Thyroid gland (tissue), 4 donors: Measurements from ENCODE around the gene C11orf21. TPM values are rescaled to one million over a fixed set of nuclear protein-coding genes. Genes with fewer than 3 reads are reported as not detected.

ENCODE experiments used
- DNase-seq, 2 donors: peaks; one replicate each; pipeline ENCODE4 v3.0.0-alpha.2; 2019
- H3K27ac ChIP-seq, 3 donors: fragments of 200-600 bp; sonication (generic); 1 replicate in 2 of 3; 2 replicates in 1 of 3; pipeline ENCODE4 v1.5.1; 2016 to 2019; ENCODE audit warnings: mild to moderate bottlenecking in 1 of 3, moderate library complexity in 1 of 3
- H3K27me3 ChIP-seq: fragments of 200-600 bp; sonication (generic); one replicate; pipeline ENCODE4 v1.5.1; 2019
- H3K36me3 ChIP-seq, 2 donors: fragments of 200-600 bp; sonication (generic); one replicate each; pipeline ENCODE4 v1.5.1; 2016 to 2019
- H3K4me1 ChIP-seq, 2 donors: fragments of 200-600 bp; sonication (generic); one replicate each; pipeline ENCODE4 v1.5.1; 2017 to 2019
- H3K4me3 ChIP-seq, 3 donors: fragments of 200-600 bp; sonication (generic); replicated peaks in 1 of 3; 1 replicate in 2 of 3; 2 replicates in 1 of 3; pipeline ENCODE4 v1.5.1; 2016; ENCODE audit warnings: mild to moderate bottlenecking in 1 of 3
- H3K9me3 ChIP-seq: fragments of 200-600 bp; sonication (generic); one replicate; pipeline ENCODE4 v1.5.1; 2017
- POLR2A ChIP-seq, 2 donors: fragments of 450-650 bp; IDR thresholded peaks; one replicate each; pipeline ENCODE4 v1.6.1; 2017; ENCODE audit warnings: antibody characterized with exemption in 2 of 2, mild to moderate bottlenecking in 2 of 2, moderate library complexity in 1 of 2
- whole genome bisulfite sequencing, 2 donors: methylation state at CpG; one replicate each; pipeline ENCODE4 v1.1.5; 2017; 5-methylcytosine and 5-hydroxymethylcytosine counted together
- intact Hi-C: fragments of 100-400 bp; cut with DNase I; formaldehyde crosslinking; loops from one replicate; pipeline ENCODE4 v1.15.1; 2023
- total RNA-seq, 4 donors: library from RNA; depleted of rRNA; stranded (reverse); fragments of >200 nt; gene quantifications; one replicate each; pipeline ENCODE4 v1.2.3, GENCODE V29; 2016
- TF ChIP-seq, protein P1 (sequence below), 6 experiments: fragments of 200-600 bp in 3 of 6; fragments of 450-650 bp in 3 of 6; sonication (generic) in 3 of 6; IDR thresholded peaks; one replicate each; pipeline ENCODE4 v1.5.1; 2016 to 2019; ENCODE audit warnings: antibody characterized with exemption in 6 of 6, mild to moderate bottlenecking in 2 of 6, inconsistent platforms in 1 of 6, moderate library complexity in 1 of 6

Gene C11orf21
- total RNA-seq, 4 donors from 2014 or later, result 0.15 to 0.67 (median 0.45) TPM

DNA sequence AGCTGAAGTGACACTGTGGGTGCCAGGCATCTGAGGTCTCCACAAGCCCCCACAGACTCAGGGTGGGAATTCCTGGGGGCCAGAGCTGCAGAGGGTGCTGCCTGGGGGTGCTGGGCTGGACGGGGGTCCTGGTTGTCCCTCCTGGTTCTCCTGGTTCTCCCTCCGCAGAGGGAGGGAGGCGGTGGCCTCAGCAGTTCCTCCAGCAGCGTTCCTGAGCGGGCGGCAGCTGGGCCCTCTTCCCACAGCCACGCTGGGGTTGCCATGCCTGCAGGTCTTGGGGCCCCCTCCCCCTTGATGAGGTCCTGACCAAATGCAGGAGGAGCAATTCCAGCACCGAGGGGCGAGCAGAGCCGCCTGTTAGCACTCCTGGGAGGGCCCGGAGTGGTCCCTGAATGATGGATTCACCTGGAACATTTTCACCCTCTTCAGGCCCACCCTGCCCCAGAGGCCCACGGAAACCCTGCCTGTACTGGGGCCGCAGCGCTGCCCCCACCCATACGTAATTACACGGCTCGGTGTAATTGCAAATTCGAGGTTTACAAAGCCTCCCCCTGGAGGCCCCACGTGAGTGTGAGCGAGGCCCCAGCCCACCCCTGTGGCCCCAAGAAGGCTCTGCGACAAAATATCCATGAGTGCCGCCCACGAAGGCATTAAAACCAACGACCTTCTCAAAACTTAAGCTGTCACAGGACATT lies 635 bp downstream of the C11orf21 start:
- peaks cover 7 to 31% of the 10 kb centered on the region in 2 donors for H3K4me1 ChIP-seq
- no peaks in the 10 kb centered on the region for H3K27me3 ChIP-seq
- intact Hi-C loops, result loop anchor here (5.0 to 10.0 kb wide), 2 partner anchors 226 to 594 kb away; no protein-coding TSS in a partner anchor
- 75 to 78% methylated on average over 13 to 24 of the region's 24 CpGs for WGBS, 2 donors
- H3K27ac ChIP-seq, result no peak overlapping the region
- no peak for TF ChIP-seq POLR2A (IDR thresholded peaks at IDR 0.05)
- TF ChIP-seq, protein P1, sequence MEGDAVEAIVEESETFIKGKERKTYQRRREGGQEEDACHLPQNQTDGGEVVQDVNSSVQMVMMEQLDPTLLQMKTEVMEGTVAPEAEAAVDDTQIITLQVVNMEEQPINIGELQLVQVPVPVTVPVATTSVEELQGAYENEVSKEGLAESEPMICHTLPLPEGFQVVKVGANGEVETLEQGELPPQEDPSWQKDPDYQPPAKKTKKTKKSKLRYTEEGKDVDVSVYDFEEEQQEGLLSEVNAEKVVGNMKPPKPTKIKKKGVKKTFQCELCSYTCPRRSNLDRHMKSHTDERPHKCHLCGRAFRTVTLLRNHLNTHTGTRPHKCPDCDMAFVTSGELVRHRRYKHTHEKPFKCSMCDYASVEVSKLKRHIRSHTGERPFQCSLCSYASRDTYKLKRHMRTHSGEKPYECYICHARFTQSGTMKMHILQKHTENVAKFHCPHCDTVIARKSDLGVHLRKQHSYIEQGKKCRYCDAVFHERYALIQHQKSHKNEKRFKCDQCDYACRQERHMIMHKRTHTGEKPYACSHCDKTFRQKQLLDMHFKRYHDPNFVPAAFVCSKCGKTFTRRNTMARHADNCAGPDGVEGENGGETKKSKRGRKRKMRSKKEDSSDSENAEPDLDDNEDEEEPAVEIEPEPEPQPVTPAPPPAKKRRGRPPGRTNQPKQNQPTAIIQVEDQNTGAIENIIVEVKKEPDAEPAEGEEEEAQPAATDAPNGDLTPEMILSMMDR (IDR thresholded peaks at IDR 0.05), result no peak
- DNase-seq, result no peak
- no peaks in the 10 kb centered on the region for H3K9me3 ChIP-seq
- H3K36me3 ChIP-seq, result no peaks in the 10 kb centered on the region
- no peak overlapping the region for H3K4me3 ChIP-seq

DNA sequence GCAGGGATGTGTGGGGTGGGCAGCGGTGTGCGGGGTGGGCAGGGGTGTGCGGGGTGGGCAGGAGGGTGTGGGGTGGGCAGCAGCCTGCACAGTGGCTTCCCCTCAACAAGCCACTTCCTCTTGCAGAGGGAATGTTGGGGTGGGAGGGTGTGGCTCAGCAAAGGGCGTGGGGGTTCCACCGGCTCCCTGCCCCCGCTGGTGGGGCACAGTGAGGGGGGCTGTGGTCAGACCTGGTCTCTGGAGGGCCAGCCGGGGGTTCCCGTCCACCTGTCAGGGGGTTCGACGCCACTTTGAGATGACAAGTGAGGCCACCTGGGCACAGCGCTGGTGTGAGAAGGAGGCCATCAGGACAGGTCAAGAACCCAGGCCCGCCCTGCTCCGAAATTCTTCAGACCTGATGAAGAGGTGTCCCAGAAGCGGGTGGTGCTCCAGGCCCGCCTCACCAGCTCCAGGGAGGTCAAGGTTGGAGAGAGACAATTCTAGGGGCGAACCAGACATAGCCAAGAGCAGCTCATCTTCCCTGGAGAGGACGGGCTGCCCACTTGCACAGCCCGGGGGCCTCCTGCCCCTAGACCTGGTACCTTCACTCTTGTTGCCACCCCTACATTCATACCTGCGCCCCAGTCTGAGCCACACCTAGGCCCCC lies 1.3 kb downstream of the C11orf21 start:
- no peaks in the 10 kb centered on the region for H3K9me3 ChIP-seq
- WGBS, 2 donors, result 86 to 93% methylated on average over 3 to 5 of the region's 19 CpGs
- intact Hi-C loops, result loop anchor here (5.0 to 10.0 kb wide), 2 partner anchors 227 to 594 kb away; no protein-coding TSS in a partner anchor
- TF ChIP-seq POLR2A (IDR thresholded peaks at IDR 0.05), result no peak
- TF ChIP-seq, protein P1 (IDR thresholded peaks at IDR 0.05), result no peak
- H3K4me1 ChIP-seq, result peaks cover 7 to 24% of the 10 kb centered on the region in 2 donors
- no peak for DNase-seq
- no peaks in the 10 kb centered on the region for H3K36me3 ChIP-seq
- H3K27me3 ChIP-seq, result no peaks in the 10 kb centered on the region
- no peak overlapping the region for H3K4me3 ChIP-seq
- H3K27ac ChIP-seq, result no peak overlapping the region

DNA sequence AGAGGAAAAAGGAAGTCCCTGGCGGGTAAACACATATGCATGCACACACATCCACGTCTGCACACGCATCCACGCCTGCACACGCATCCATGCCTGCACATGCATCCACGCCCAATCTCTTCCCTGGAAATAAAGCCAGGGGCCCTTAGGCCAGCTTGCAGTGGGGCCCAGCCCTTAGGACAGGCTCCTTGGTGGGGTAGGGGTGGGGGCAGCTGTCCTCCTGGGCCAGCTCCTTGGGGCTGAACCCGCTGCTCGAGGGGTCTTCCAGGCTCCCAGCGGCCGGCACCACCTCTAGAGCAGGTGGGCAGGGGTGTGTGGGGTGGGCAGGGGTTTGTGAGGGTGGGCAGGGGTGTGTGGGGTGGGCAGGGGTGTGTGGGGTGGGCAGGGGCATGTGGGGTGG lies 1.9 kb downstream of the C11orf21 start:
- no peaks in the 10 kb centered on the region for H3K36me3 ChIP-seq
- no peak overlapping the region for H3K27ac ChIP-seq
- no peak overlapping the region for H3K4me3 ChIP-seq
- TF ChIP-seq POLR2A (IDR thresholded peaks at IDR 0.05), result no peak
- TF ChIP-seq, protein P1 (IDR thresholded peaks at IDR 0.05), result no peak
- no peak for DNase-seq
- WGBS, 2 donors, result 83 to 88% methylated on average over 1 to 6 of the region's 10 CpGs
- no peaks in the 10 kb centered on the region for H3K9me3 ChIP-seq
- intact Hi-C loops, result loop anchor here (2.0 to 10.0 kb wide), 3 partner anchors 101 to 595 kb away; no protein-coding TSS in a partner anchor
- peaks cover 7 to 18% of the 10 kb centered on the region in 2 donors for H3K4me1 ChIP-seq
- no peaks in the 10 kb centered on the region for H3K27me3 ChIP-seq

DNA sequence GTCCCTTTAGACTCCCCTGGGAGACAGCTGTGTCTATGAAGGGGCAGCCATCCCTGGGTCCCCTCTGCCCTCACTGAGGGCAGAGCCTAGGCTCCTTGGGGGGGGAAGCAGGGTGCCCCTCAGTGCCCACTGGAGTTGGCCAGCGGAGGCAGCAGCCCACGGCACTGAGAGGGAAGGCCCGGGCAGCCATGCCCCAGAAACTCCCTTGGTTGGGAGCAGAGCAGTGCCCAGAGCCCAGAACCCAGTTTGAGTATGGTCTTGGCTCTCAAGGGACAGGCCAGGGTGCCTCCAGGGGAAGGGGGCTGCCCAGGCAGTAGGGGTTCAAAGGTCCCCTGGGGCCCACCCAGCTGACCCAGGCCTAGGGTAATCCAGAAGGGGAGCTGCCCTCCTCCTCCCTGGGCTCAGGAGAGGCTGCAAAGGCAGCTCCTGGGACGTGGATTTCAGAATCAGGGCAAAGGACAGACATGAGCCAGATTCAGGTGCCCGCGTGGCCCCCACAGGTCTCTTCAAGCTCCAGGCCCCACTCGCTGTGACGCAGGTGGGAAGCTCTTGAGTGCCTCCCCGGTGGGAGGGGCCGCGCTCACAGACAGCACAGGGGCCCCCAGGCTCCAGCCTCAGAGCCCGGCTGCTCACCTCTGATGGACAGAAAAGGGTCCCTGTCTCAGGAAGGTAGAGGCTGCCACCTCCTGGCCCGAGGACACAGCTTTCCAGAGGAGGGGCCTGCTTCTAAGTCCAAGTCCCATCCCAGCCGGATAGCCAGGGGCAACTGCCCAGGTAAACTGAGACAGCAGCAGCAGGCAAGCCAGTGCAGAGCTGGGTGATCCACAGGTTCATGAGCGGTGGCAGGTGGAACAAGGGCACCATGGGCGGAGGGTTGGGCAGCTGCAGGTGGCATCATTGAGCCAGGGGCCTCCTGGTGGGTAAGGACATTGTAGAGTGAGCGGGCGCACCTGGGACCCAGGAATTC lies 2.6 kb downstream of the C11orf21 start:
- intact Hi-C loops, result loop anchor here (2.0 kb wide), 1 partner anchor 100 kb away; no protein-coding TSS in a partner anchor
- 88 to 89% methylated on average over 7 to 8 of the region's 18 CpGs for WGBS, 2 donors
- Histone ChIP-seq H3K27me3 (no peaks in the 10 kb centered on the region), H3K4me3 (no peak overlapping the region), H3K27ac (no peak overlapping the region), H3K36me3 (no peaks in the 10 kb centered on the region), H3K4me1 (peaks cover 7 to 12% of the 10 kb centered on the region in 2 donors), H3K9me3 (no peaks in the 10 kb centered on the region)
- DNase-seq, result peak; percentile 69 to 70
- no peak for TF ChIP-seq POLR2A (IDR thresholded peaks at IDR 0.05)
- TF ChIP-seq, protein P1 (IDR thresholded peaks at IDR 0.05), result peak; percentile 15 to 86 (median 70)
